Spinal cord (tissue), 10 donors: ENCODE measurements around the gene SMIM35. TPM values are rescaled to one million over a fixed set of nuclear protein-coding genes. Genes with fewer than 3 reads are reported as not detected.
A peak's percentile ranks its signal among the peaks of the same experiment; 100 is the strongest.
"Not testable (repeated sequence)": the region's sequence is repeated elsewhere in the genome, so short reads cannot be mapped to it uniquely, and the experiment has no call there.

Source experiments
- DNase-seq, 6 donors: peaks; one replicate each; pipeline versions ENCODE4 v3.0.0 to v3.0.0-alpha.2; 2013 to 2015; ENCODE audit warnings: low spot score in 6 of 6, low read depth in 4 of 6
- H3K27ac ChIP-seq: one replicate; pipeline ENCODE4 v1.5.1; 2013; ENCODE audit warnings: low read depth, low read length, control low read depth
- H3K27me3 ChIP-seq: one replicate; pipeline ENCODE4 v1.6.1; 2013; ENCODE audit warnings: low read length; ENCODE audit not compliant: control insufficient read depth, insufficient read depth
- H3K36me3 ChIP-seq: one replicate; pipeline ENCODE4 v1.6.1; 2013; ENCODE audit warnings: low read length; ENCODE audit not compliant: control insufficient read depth, insufficient read depth
- H3K4me1 ChIP-seq: one replicate; pipeline ENCODE4 v1.6.1; 2013; ENCODE audit warnings: low read length; ENCODE audit not compliant: control insufficient read depth, insufficient read depth
- H3K4me3 ChIP-seq: one replicate; pipeline ENCODE4 v1.5.1; 2013; ENCODE audit warnings: low read depth, low read length, control low read depth
- H3K9me3 ChIP-seq: one replicate; pipeline ENCODE4 v1.6.1; 2013; ENCODE audit warnings: low read length; ENCODE audit not compliant: control insufficient read depth, insufficient read depth
- WGBS: methylation state at CpG from one replicate; pipeline ENCODE4 v1.1.5; 2013; ENCODE audit warnings: missing lambda C conversion rate; ENCODE audit not compliant: insufficient coverage; 5-methylcytosine and 5-hydroxymethylcytosine counted together
- polyA plus RNA-seq, 2 donors: library from polyadenylated mRNA; unstranded; fragments of 120-200 nt; gene quantifications; one replicate each; pipeline ENCODE4 v1.2.1, GENCODE V29; 2013; ENCODE audit not compliant: insufficient read length in 2 of 2
- total RNA-seq, 2 donors: library from RNA; depleted of rRNA in 1 of 2; stranded (reverse); fragments of 120-200 nt in 1 of 2; fragments of >200 nt in 1 of 2; gene quantifications; one replicate each; pipeline versions ENCODE4 v1.2.3 to v1.2.4, GENCODE V29; 2013 to 2014
- donor health status: healthy.

The SMIM35 gene
- total and polyA plus RNA-seq, 4 donors, result 0.06 to 0.20 (median 0.10) TPM; not detected in 1

- Histone ChIP-seq H3K4me3 (no peak overlapping the region), H3K27me3 (no peaks in the 10 kb centered on the region), H3K4me1 (peaks cover 4% of the 10 kb centered on the region), H3K9me3 (no peaks in the 10 kb centered on the region), H3K36me3 (no peaks in the 10 kb centered on the region), H3K27ac (no peak overlapping the region)
- 93% methylated on average over 3 of the region's 4 CpGs for WGBS
- no peak for DNase-seq
Observed at GRCh38 chr11:118008271-118008911, 78.4 kb downstream of the SMIM35 start.

GRCh38 chr11:118007563-118008270 is 79.0 kb downstream of the SMIM35 start:
- H3K27me3 ChIP-seq, H3K4me3 ChIP-seq, H3K9me3 ChIP-seq, DNase-seq, H3K4me1 ChIP-seq, H3K27ac ChIP-seq, H3K36me3 ChIP-seq: not testable (repeated sequence)
- 94% methylated on average over 7 of the region's 11 CpGs for WGBS

- no peaks in the 10 kb centered on the region for H3K9me3 ChIP-seq
- peaks cover 4% of the 10 kb centered on the region for H3K4me1 ChIP-seq
- H3K4me3 ChIP-seq, result no peak overlapping the region
- no peak for DNase-seq
- 20% methylated on average over 1 of the region's 5 CpGs for WGBS
- H3K27ac ChIP-seq, result no peak overlapping the region
- H3K27me3 ChIP-seq, result no peaks in the 10 kb centered on the region
- no peaks in the 10 kb centered on the region for H3K36me3 ChIP-seq
Observed at GRCh38 chr11:118007040-118007439, 79.7 kb downstream of the SMIM35 start.

- no peaks in the 10 kb centered on the region for H3K36me3 ChIP-seq
- no peak overlapping the region for H3K27ac ChIP-seq
- 73% methylated on average over 3 of the region's 4 CpGs for WGBS
- no peak overlapping the region for H3K4me3 ChIP-seq
- H3K27me3 ChIP-seq, result no peaks in the 10 kb centered on the region
- peak in 1 of 6 donors; percentile 7 for DNase-seq
- H3K4me1 ChIP-seq, result peaks cover 4% of the 10 kb centered on the region
- no peaks in the 10 kb centered on the region for H3K9me3 ChIP-seq
Observed at GRCh38 chr11:118006153-118006534, 80.6 kb downstream of the SMIM35 start.

GRCh38 chr11:118005224-118006152 is 81.3 kb downstream of the SMIM35 start:
- WGBS, result 66% methylated on average over 11 of the region's 12 CpGs
- Histone ChIP-seq H3K27me3 (no peaks in the 10 kb centered on the region), H3K27ac (no peak overlapping the region), H3K4me3 (no peak overlapping the region), H3K9me3 (no peaks in the 10 kb centered on the region), H3K36me3 (no peaks in the 10 kb centered on the region), H3K4me1 (peaks cover 4% of the 10 kb centered on the region)
- DNase-seq, result no peak

GRCh38 chr11:118004543-118005223 is 82.1 kb downstream of the SMIM35 start:
- H3K9me3 ChIP-seq, result no peaks in the 10 kb centered on the region
- WGBS, result 85% methylated on average over 5 of the region's 7 CpGs
- no peak overlapping the region for H3K4me3 ChIP-seq
- no peak for DNase-seq
- H3K27ac ChIP-seq, result no peak overlapping the region
- no peaks in the 10 kb centered on the region for H3K27me3 ChIP-seq
- peaks cover 1% of the 10 kb centered on the region for H3K36me3 ChIP-seq
- peaks cover 4% of the 10 kb centered on the region for H3K4me1 ChIP-seq

GRCh38 chr11:118003456-118003855 is 83.3 kb downstream of the SMIM35 start:
- Histone ChIP-seq H3K36me3 (peaks cover 13% of the 10 kb centered on the region), H3K4me3 (no peak overlapping the region), H3K9me3 (no peaks in the 10 kb centered on the region), H3K27me3 (no peaks in the 10 kb centered on the region), H3K27ac (no peak overlapping the region), H3K4me1 (peaks cover 4% of the 10 kb centered on the region)
- DNase-seq, result no peak
- 100% methylated on average over 1 of the region's 4 CpGs for WGBS

GRCh38 chr11:118002541-118003423 is 84.0 kb downstream of the SMIM35 start:
- H3K9me3 ChIP-seq, result no peaks in the 10 kb centered on the region
- peaks cover 14% of the 10 kb centered on the region for H3K36me3 ChIP-seq
- H3K4me3 ChIP-seq, result no peak overlapping the region
- H3K27ac ChIP-seq, result no peak overlapping the region
- H3K27me3 ChIP-seq, result no peaks in the 10 kb centered on the region
- peak in 2 of 6 donors; percentile 39 to 57 for DNase-seq
- WGBS, result 63% methylated on average over 4 of the region's 7 CpGs
- H3K4me1 ChIP-seq, result peaks cover 4% of the 10 kb centered on the region
